Measurements from ENCODE around the gene PSTPIP1.
A peak's percentile ranks its signal among the peaks of the same experiment; 100 is the strongest.

Gene PSTPIP1

DNA sequence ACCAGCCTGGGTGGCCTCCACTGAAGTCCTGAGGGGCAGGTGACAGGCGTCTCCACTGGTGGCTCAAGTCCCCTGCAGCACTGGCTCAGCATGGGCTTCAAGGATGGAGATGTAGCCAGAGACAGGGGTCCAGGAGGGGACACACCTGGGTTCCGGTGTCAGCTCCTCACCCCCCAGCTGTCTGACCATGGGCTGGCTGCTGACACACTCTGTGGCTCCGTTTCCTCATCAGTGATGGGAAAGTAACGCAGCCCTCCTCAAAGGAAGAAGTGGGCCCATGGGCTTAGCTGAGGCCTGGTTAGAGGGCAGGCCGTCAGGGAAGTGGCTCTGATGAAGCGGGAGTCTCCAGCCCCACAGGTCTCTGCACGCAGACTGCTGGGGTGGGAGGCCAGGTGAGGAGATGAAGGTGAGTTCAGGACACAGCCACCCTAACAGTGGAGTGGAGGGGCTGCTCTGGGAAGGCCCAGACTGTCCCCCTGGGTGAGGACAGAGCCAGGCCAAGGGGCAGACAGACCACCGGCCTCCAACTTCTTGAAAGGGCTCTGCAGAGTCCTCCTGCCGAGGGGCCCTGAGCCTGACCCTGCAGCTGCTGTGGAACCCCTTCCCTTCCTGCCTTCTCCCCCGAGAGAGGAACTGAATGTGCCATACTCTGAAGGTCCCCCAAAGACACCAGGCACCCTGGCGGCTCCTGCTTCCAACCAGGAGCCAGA, 24.0 kb downstream of the PSTPIP1 start:
- no peak for DNase-seq (ENCODE audit: low read depth in 1 of 2, low spot score in 1 of 2)

DNA sequence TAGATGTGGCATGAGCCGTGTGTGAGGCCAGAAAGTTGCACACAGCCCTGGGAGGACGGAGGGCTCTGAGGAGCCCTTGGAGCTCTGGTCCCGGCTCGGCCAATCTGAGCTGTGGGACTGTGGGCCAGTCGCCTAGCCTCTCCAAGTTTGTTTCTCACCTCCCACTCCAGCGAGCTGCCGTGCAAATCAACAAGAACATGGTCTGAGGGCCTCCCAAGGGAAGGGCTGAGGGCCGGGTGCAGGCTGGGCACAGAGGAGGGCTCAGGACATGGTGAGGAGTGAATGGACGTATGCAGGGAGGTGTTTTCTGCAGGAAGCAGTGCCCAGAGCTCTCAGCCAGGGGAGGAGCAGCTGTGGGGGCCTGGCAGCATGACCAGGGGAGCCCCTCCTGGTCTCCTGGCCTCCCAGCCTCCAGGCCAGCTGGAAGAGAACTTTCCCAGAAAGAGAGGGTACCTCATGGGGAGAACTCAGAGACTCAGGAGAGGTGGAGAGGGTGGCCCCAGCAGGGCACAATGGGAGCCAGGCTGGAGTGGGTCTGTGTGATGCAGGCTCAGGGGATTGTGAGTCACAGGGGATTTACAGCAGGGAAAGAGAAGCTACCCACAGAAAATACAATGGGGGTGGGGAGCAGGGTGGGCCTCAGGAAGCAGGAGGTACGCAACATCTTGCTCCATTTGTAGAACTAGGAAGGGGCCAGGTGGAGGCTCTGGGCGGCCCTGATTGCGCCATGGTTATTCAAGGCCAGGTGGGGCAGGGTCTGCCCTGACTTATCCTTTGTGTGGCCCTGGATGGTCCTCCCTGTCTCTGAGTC, 24.8 kb downstream of the PSTPIP1 start:
- peak in 1 of 2 donors; percentile 21 for DNase-seq (ENCODE audit: low read depth in 1 of 2, low spot score in 1 of 2)

DNA sequence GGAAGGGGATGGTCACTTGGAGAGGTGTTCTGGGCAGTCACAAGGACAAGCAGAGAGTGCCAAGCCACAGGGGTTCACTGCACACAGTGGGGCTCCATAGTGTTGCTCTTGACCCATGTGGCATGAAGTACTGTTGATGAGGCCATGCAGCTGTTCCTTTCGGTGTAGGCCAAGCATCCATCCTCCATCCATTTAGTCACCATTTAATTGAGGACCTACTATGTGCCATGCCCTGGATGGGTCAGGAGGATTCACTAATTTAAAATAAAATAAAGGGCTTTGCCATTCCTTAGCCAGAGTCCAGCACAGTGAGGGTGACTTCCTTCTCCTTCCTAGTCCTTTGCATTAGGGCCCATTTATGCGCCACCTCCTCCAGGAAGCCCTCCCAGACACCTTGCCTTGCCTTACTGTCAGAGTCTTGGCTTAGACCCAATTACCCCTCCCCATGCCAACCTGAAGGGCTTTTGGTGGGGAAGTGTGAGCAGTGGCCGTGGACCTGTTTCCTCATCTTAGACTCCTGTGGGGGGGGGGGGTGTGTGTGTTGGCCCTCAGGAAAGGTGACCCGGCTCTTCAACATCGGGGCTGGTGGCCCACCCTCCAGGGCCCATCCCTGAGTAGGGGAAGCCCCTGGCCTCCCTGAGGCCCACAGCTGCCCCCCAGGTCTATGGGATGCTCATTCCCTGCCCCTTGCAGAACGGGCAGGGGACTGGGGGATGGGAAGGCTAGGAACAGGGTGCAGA, 25.6 kb downstream of the PSTPIP1 start:
- DNase-seq (ENCODE audit: low read depth in 1 of 2, low spot score in 1 of 2), result no peak

DNA sequence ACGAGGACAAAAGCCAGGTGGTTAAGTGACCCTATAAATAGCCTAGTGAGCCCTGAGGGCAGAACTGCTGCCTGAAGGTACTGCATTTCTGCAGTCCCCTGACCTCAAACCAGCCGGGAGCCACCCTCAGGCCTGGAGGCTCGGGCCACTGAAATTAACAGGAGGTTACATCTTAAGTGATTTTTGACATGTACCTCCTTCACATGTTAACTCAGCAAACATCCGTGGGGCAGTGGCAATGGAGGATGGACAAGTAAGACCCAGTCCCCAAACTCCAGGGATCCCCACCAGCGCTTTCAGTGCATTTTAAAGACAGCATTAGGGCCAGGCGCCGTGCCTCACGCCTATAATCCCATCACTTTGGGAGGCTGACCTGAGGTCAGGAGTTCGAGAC, 26.2 kb downstream of the PSTPIP1 start:
- no peak for DNase-seq (ENCODE audit: low read depth in 1 of 2, low spot score in 1 of 2)

DNA sequence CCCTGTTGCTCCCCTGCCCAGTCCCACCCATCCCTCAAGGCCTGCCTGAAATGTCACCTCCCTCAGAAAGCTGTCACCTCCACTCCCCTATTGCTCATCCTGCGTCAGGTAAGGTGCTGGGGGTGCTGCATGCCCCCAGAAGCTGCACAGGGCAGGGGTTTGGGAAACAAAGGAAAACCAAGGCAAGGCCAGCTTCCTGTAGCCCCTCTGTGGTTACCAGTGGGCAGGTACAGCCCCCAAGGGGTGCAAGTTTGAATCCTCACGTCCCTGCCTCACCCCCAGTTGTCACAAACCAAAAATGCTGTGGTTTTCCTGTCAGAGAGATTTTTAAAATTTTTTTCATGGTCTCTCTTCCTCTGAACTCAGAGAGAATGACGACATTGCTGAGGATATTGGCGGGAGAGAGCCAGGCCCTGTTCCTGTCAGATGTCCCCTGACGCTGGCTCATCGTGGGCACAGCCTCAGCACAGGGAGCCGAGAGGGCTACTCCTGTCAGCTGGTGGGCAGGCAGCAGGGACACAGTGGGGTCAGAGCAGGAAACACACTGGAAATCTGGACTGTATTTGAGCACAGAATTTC, 27.0 kb downstream of the PSTPIP1 start:
- DNase-seq (ENCODE audit: low read depth in 1 of 2, low spot score in 1 of 2), result no peak

DNA sequence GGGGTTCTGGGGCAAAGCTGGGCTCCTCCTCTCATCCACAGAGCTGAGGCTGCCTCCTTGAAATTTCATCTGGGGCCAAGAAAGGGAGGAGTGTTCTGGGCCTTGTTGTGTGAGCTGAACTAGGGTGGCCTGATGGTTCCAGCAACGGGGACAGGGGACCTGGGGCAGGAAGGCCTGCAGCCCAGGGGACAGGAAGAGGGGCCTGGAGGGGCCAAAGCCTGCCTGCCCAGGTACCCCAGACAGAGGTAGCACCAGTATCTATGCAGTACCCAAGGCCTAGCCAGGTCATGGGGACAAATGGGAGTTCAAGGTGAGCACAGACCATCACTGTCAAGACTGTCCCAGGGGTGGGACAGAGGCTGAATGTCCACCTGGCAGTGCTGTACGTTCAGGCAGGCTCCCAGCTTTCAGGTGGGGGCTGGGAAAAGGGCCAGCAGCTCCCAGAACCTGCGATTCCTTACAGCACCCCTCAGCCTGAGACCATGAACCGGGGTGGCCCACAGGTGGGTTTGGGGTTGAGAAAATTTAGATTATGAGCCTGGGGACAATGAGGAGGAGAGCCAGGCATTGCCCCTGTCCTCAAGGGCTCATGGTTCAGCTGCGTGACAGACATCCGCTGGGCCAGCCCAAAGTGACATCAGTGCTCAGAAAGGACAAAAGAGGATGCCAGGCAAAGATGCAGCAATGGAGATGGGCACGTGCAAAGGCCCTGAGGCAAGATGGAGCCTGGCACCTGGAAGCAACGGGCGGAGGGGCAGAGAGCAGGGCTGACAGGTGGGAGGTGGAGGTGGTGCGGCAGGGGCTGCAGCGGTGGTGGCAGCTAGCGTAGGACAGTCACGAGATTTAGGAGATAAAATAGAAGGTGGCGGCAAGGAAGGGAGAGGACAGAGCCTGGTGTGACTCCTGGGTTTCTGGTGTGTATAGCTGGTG, 28.0 kb downstream of the PSTPIP1 start:
- DNase-seq (ENCODE audit: low read depth in 1 of 2, low spot score in 1 of 2), result no peak

DNA sequence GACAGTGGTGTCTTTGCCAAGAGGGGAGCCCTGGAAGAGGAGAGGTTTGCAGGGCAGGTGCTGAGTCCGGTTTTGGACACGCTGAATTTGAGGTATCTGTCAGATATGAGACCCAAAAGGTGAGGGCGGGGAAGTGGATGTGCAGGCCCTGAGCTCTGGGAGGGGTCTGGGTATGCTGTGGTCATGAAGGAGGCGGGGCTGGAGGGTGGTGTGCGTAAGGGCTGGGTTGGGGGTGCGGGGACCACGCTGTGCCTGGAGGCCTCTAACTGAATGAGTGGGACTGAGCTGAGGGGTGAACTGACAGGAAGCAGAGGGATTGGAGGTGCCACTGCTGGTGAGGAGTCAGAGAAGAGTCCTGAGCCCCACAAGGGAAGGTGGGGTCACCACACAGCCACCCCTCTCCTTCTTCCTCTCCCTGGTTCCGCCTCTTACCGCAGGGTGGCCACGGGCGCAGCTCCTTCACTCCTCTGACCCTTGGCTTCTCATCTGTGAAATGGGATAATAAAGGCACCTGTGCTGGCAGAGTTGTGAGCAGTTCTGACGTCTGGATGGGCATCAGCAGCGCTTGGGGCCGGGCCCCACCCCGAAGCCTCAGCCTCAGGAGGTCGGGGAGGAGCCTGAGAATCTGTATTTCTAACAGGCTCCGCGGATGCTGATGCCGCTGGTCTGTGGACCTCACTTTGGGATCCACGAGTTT, 28.8 kb downstream of the PSTPIP1 start:
- no peak for DNase-seq (ENCODE audit: low read depth in 1 of 2, low spot score in 1 of 2)

DNA sequence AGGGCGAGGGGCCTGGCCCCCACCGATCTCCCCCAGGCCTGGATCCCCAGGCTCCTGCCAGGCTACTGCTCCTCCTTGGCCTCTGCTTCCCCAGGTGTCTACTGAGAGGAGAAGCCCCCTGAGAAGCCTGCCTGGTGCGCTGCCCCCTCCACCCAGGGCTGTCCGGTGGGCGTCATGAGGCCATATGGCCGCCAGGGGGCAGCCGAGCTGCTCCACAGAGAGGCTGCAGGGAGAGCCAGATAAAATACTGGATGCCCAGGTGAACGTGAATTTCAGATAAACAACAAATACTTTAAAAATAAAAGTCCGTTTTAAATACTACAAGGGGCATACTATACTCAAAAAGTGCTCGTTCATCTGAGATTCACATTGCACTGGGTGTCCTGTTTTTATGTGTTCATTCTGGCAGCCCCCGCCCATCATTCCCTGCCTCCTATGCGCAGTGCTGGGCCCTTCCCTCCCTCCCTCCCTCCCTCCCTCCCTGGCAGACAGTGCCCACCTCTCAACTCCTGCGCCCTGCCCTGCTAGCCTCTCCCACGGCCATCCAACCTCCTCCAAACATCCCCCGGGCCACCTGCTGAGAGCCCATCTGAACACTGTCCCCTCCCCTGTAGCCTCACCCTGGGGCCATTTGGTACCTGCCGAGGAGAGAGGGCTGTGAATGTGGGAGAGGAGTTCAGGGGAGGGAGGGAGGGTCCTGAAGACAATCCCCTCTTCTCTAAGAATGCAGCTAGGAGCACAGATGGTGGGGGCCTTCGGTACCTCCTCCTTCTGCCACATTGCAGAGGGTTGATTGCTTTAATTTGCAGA, 29.6 kb downstream of the PSTPIP1 start:
- peak; percentile 46 to 60 for DNase-seq (ENCODE audit: low read depth in 1 of 2, low spot score in 1 of 2)

DNA sequence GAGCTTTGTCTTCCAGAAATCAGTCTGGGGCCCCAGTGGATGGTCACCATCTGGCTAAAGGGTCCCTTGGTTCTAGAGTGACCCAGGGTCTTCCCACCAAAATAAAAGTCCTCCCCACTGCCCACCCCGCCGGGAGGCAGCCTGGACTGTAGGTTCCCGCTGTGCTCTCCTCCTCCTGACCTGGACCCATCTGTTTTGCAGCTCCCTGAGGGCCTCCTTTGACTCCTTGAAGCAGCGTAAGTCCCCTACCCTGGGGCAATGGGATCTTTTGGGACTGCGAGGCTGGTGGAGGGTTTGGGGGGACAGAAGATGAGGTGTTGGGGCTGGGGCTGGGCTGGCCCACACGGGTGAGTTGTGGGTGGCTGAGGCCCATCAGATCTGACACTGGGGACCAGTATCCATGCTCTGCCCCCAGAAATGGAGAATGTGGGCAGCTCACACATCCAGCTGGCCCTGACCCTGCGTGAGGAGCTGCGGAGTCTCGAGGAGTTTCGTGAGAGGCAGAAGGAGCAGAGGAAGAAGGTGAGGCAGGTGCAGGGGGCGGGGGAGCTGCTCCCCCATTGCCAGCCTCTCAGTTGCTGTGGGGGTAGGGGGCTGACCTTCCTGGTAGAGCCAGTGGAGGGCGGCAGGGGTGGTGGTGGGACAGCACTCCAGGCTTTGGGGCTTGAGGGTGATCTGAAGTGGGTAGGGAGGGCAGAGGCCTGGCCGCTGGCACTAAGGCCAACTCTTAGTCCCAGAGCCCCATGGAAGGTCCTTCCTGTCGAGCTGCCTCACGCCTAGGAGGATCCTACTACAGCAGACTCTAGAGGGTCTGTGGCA, 30.4 kb downstream of the PSTPIP1 start:
- no peak for DNase-seq (ENCODE audit: low read depth in 1 of 2, low spot score in 1 of 2)

DNA sequence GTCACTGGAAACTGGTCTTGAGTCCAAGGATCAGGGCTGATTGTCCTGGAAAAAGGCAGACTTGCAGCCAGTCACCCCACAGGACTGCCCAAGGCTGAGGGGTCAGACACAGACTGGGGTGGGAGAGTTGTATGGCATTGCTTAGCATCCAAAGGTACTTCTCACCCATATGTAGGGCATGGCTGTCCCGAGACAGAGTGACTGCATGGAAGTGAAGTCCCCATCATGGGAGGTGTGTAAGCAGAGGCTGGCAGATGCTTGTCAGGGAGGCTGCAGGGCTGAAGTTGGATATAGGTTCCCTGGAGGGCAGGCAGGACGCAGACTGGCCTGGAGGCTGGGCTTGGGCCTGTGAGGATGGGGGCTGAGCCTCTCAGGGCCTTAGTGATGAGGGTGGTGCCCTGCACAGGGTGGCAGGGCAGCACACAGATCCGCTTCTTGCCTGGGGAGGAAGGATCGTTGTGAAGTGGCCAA, 31.1 kb downstream of the PSTPIP1 start:
- DNase-seq (ENCODE audit: low read depth in 1 of 2, low spot score in 1 of 2), result no peak

DNA sequence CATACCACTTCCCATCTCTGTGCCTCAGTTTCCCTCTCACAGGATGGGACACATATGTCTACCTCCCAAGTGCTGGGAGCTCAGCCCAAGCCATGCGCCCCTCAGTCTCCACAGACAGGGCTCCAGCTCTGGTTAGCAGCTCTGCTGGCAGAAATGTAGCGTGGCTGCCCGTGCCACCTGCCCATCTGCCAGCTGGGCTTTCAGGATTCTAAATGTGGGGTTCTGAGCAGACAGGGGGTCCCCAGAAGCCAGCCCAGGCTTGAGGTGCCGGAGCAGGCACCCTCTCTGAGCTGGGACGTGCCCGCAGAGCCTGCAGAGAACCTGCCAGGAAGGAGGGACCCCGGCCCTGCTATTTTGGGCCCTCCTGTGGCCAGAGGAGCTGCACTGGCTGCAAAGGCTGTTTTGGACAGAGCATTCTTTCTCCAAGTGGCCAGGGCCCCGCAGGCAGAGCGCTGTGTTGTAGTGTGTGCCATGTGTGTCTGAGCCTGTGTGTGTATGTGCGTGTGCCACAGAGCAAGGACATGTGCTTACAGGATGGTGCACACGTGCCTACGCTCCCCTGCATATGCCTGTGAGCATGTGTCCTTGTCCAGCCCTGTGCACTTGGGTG, 31.7 kb downstream of the PSTPIP1 start:
- DNase-seq (ENCODE audit: low read depth in 1 of 2, low spot score in 1 of 2), result no peak

DNA sequence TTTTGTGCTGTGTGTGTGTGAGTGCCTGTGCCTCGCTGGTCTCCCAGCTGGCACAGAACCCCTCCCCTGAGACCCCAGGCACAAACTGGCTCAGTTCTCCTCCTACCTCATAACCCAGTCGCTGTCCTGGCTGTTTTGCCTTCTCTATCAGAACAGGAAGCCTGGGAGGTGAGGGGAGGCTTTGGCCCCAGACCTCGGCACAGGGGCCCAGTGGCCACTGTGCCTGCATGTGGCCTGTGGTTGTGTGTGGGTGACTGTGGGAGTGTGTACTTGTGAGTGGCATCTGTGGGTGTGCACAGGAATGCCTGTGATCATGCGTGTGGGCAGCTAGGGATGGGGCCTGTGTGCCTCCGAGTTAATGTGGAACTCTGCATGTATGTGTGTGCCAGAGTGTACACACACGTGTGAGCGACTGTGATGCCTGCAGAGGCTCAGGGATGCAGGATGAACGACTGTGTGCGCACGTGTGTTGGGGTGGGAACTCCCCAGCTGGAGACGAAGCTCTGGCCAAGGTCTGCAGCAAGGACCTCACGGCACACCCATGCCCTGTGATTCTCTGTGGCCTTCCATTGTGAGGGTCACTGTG, 32.3 kb downstream of the PSTPIP1 start:
- DNase-seq (ENCODE audit: low read depth in 1 of 2, low spot score in 1 of 2), result no peak

DNA sequence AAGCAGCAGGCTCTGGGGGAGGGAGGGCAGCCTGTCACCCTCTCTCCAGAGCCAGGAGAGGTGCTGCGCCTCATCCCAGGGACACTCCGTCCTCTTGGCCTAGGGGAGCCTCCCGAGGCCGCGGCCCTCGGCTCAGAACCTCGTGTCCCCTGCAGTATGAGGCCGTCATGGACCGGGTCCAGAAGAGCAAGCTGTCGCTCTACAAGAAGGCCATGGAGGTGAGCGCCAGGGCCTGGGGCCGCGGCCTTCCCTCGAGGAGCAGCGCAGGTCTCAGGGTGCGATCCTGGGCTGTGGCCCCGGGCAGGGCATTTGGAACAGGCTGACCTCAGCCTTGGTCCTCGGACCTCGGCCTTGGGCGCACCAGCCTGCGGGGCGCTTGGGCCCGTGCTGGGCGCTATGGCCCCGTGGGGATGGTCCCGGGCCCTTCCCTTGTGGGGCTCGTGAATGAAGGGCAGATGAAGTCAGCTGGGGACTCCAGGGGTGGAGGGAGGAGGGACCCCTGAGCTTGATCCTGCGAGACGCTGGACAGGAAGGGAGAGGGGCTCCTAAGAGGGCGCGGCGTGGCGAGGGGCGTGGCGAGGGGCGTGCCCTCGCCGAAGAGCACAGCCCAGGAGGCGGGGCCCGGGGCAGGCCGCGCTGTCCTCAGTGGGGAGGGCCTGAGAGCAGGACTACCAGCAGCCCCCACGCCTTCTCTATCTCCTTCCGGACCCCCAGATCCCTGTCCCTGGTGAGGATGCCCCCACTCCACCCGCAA, 32.9 kb downstream of the PSTPIP1 start:
- DNase-seq (ENCODE audit: low read depth in 1 of 2, low spot score in 1 of 2), result no peak

DNA sequence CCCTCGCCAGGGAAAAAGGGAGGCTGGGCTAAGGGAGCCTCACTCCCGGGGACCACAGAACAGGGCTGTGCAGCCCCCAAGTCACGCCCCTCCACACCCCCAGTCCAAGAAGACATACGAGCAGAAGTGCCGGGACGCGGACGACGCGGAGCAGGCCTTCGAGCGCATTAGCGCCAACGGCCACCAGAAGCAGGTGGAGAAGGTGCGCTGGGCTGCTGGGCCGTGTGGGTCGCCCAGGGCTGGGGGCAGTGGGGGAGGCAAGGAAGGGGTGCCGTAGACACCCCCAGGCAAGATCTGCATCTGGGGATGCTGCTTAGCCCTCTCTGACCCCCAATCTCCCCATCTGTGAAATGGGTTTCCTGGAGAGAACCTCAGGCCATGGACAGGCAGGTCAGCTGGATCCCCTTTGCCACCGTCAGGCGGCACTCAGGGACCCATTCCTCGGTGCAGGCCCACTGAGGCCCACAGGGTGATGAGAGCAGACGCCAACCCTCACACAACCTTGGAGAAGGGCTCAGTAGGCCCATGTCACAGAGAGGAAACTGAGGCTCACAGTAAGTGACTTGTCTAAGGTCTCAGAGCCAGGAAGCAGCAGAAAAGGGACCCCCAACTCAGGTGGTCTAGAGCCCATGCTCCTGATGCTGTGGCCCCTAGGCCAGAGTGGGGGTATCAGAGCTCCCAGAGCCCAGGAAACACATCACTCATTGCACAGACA, 33.7 kb downstream of the PSTPIP1 start:
- DNase-seq (ENCODE audit: low read depth in 1 of 2, low spot score in 1 of 2), result no peak

DNA sequence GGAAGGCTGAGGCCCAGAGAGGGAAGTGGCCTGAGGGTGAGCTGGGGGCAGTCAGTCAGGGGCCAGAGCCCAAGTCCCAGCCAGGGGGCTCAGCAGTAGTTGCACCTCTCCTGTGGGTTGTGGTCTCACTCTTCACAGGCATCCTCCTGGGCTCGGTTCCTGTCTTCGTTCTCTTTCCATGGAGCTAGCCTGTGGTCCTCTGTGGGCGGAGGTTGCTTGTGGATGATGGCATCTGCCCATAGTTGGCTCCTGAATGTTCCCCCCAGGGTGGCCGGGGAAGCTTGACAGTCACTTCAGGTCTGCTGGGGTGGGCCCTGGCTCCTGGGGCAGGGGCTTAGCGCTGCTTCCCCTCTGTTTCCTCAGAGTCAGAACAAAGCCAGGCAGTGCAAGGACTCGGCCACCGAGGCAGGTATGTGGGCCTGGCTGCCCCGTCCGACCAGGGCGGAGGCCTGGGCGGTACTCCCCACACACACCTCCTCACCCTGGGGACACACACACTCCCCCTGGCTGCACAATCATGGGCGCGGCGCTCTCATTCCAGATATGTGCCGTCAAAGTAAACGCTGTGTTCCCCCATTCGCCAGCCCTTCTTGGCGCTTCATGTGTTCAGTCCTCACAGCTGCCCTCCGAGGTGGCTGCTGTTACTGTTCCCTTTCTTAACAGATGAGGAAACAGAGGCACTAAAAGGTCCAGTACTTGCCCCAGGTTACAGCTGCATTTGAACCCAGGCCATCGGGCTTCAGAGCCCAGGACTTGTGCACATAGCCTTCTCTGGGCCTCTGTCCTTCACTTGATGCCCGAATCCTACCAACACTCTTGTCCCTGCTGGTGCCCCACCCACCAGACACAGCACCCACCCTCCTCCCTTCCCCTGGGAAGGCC, 34.5 kb downstream of the PSTPIP1 start:
- no peak for DNase-seq (ENCODE audit: low read depth in 1 of 2, low spot score in 1 of 2)

All from stimulated activated CD4-positive, alpha-beta T cell treated with anti-CD3 and anti-CD28 coated beads, Interleukin-15, amount 100 ng/mL, for 1 hour (primary cell).